MM.1S (cell line): Measurements from ENCODE around the gene SFMBT2.

ENCODE experiments used
- DNase-seq: peaks from one replicate; pipeline ENCODE4 v3.0.0-alpha.2; 2015
- H2AFZ ChIP-seq: fragments of 300-600 bp; sonication (generic); 2 replicates; pipeline ENCODE4 v1.6.0; 2016; ENCODE audit warnings: antibody characterized with exemption, low read length
- H3F3A ChIP-seq: fragments of 300-600 bp; sonication (generic); 2 replicates; pipeline ENCODE4 v1.6.1; 2016; ENCODE audit warnings: mild to moderate bottlenecking, antibody characterized with exemption, low read length, moderate library complexity, mixed read lengths; ENCODE audit not compliant: insufficient read depth
- H3K27ac ChIP-seq: fragments of 300-600 bp; sonication (generic); 2 replicates; pipeline ENCODE4 v1.5.1; 2016; ENCODE audit warnings: mild to moderate bottlenecking, low read length
- H3K27me3 ChIP-seq: fragments of 300-600 bp; sonication (generic); replicated peaks from 2 replicates; pipeline ENCODE4 v1.6.0; 2016; ENCODE audit warnings: low read length; ENCODE audit not compliant: insufficient read depth
- H3K36me3 ChIP-seq: fragments of 300-600 bp; sonication (generic); replicated peaks from 2 replicates; pipeline ENCODE4 v1.6.1; 2016; ENCODE audit warnings: mild to moderate bottlenecking, low read length, mixed read lengths; ENCODE audit not compliant: insufficient read depth
- H3K4me1 ChIP-seq: fragments of 300-600 bp; sonication (generic); 2 replicates; pipeline ENCODE4 v1.6.1; 2016; ENCODE audit warnings: low read length, mixed read lengths
- H3K4me2 ChIP-seq: fragments of 300-600 bp; sonication (generic); 2 replicates; pipeline ENCODE4 v1.6.0; 2016; ENCODE audit warnings: low read depth, low read length
- H3K4me3 ChIP-seq: fragments of 300-600 bp; sonication (generic); 2 replicates; pipeline ENCODE4 v1.5.1; 2016; ENCODE audit warnings: low read length, mixed read lengths
- H3K79me2 ChIP-seq: fragments of 300-600 bp; sonication (generic); 2 replicates; pipeline ENCODE4 v1.6.1; 2016; ENCODE audit warnings: mixed run types, low read length, mixed read lengths
- H3K9ac ChIP-seq: fragments of 300-600 bp; sonication (generic); 2 replicates; pipeline ENCODE4 v1.6.1; 2016; ENCODE audit warnings: low read length, mixed read lengths
- H3K9me2 ChIP-seq: fragments of 300-600 bp; sonication (generic); replicated peaks from 2 replicates; pipeline ENCODE4 v1.6.1; 2016; ENCODE audit warnings: mild to moderate bottlenecking, low read length, mixed read lengths; ENCODE audit not compliant: insufficient read depth
- H3K9me3 ChIP-seq: fragments of 300-600 bp; sonication (generic); replicated peaks from 2 replicates; pipeline ENCODE4 v1.6.1; 2016; ENCODE audit warnings: mild to moderate bottlenecking, low read length, mixed read lengths; ENCODE audit not compliant: insufficient read depth
- H4K20me1 ChIP-seq: fragments of 300-600 bp; sonication (generic); 2 replicates; pipeline ENCODE4 v1.6.1; 2016; ENCODE audit warnings: mild to moderate bottlenecking, low read length, moderate library complexity, mixed read lengths; ENCODE audit not compliant: insufficient read depth
- CTCF ChIP-seq: fragments of 300-600 bp; sonication (generic); IDR thresholded peaks from 2 replicates; pipeline ENCODE4 v1.5.1; 2016; ENCODE audit warnings: antibody characterized with exemption, low read length, mixed read lengths
- EZH2 ChIP-seq: fragments of 300-600 bp; sonication (generic); optimal IDR thresholded peaks from 2 replicates; pipeline ENCODE3; 2017; ENCODE audit warnings: low read depth, mild to moderate bottlenecking, antibody characterized with exemption, low read length, mixed read lengths
- EZH2phosphoT487 ChIP-seq: fragments of 300-600 bp; sonication (generic); IDR thresholded peaks from 2 replicates; pipeline ENCODE4 v1.6.1; 2018; ENCODE audit warnings: antibody characterized with exemption, low read length

SFMBT2 gene

GRCh38 chr10:7457478-7458316, 46.9 kb upstream of the SFMBT2 start:
- Histone ChIP-seq H2AFZ (no peak overlapping the region), H3K9ac (no peak overlapping the region), H3K9me3 (no peaks in the 10 kb centered on the region), H3K9me2 (no peaks in the 10 kb centered on the region), H3K4me2 (no peak overlapping the region), H3K4me3 (no peak overlapping the region), H3F3A (no peaks in the 10 kb centered on the region; the same call in 1 of the 2 replicates), H3K36me3 (no peaks in the 10 kb centered on the region), H3K27me3 (no peaks in the 10 kb centered on the region), H3K27ac (no peak overlapping the region), H3K79me2 (no peaks in the 10 kb centered on the region), H4K20me1 (no peaks in the 10 kb centered on the region), H3K4me1 (no peaks in the 10 kb centered on the region)
- DNase-seq, result no peak
- TF ChIP-seq EZH2phosphoT487, result no peak
- no peak for TF ChIP-seq EZH2
- no peak for TF ChIP-seq CTCF

- Histone ChIP-seq H3K4me1 (no peaks in the 10 kb centered on the region), H3F3A (no peaks in the 10 kb centered on the region), H3K4me3 (no peak overlapping the region), H3K27ac (no peak overlapping the region), H3K9ac (no peak overlapping the region), H3K9me3 (no peaks in the 10 kb centered on the region), H3K9me2 (no peaks in the 10 kb centered on the region), H3K27me3 (no peaks in the 10 kb centered on the region), H3K36me3 (no peaks in the 10 kb centered on the region), H4K20me1 (no peaks in the 10 kb centered on the region), H3K79me2 (no peaks in the 10 kb centered on the region), H2AFZ (no peak overlapping the region), H3K4me2 (no peak overlapping the region)
- no peak for TF ChIP-seq EZH2
- no peak for TF ChIP-seq CTCF
- no peak for TF ChIP-seq EZH2phosphoT487
- DNase-seq, result no peak
Measured at GRCh38 chr10:7449063-7449695, 38.3 kb upstream of the SFMBT2 start.

- Histone ChIP-seq H3K9me2 (no peaks in the 10 kb centered on the region), H3K4me2 (no peak overlapping the region), H2AFZ (no peak overlapping the region), H3K9me3 (no peaks in the 10 kb centered on the region), H3K4me1 (no peaks in the 10 kb centered on the region), H3K27me3 (no peaks in the 10 kb centered on the region), H3K4me3 (no peak overlapping the region), H3K27ac (no peak overlapping the region), H3K79me2 (no peaks in the 10 kb centered on the region), H3K36me3 (no peaks in the 10 kb centered on the region), H3F3A (no peaks in the 10 kb centered on the region), H4K20me1 (no peaks in the 10 kb centered on the region), H3K9ac (no peak overlapping the region)
- DNase-seq, result no peak
- no peak for TF ChIP-seq CTCF
- TF ChIP-seq EZH2, result no peak
- TF ChIP-seq EZH2phosphoT487, result no peak
Measured at GRCh38 chr10:7445474-7446185, 34.8 kb upstream of the SFMBT2 start.
